A673 (cell line): ENCODE data around the gene CFAP97. TPM values are rescaled to one million over a fixed set of nuclear protein-coding genes. Genes with fewer than 3 reads are reported as not detected.

ENCODE experiments used
- BruUV-seq: library from RNA; stranded (reverse); fragments of 400-500 nt; replicated peaks from 2 replicates; lab custom pipeline; 2021; lab: Mats Ljungman, UMichigan
- CTCF ChIA-PET: fragments of 300-600 bp; sonication (Branson Sonifier 250); formaldehyde crosslinking; loops from one replicate; lab custom pipeline; 2022; ENCODE audit warnings: antibody characterized with exemption; lab: Charles Lee
- POLR2A ChIA-PET: fragments of 300-600 bp; sonication (Branson Sonifier 250); formaldehyde crosslinking; loops from one replicate; lab custom pipeline; 2022; ENCODE audit warnings: antibody characterized with exemption; ENCODE audit not compliant: low non-redundant PET; lab: Charles Lee
- DNase-seq: peaks from one replicate; pipeline ENCODE4 v3.0.0-alpha.2; 2015; ENCODE audit warnings: low spot score
- H3K27ac ChIP-seq: fragments of 200-600 bp; sonication (generic); 2 replicates; pipeline ENCODE4 v1.5.1; 2016; ENCODE audit warnings: mixed run types, low read depth, mild to moderate bottlenecking, mixed read lengths, antibody characterized with exemption, low read length; ENCODE audit not compliant: poor library complexity, severe bottlenecking
- H3K27me3 ChIP-seq: fragments of 200-600 bp; sonication (generic); replicated peaks from 2 replicates; pipeline ENCODE4 v1.6.1; 2017; ENCODE audit warnings: mixed run types, low read depth, mild to moderate bottlenecking, mixed read lengths, antibody characterized with exemption, low read length; ENCODE audit not compliant: insufficient read depth, poor library complexity
- H3K36me3 ChIP-seq: fragments of 200-600 bp; sonication (generic); 2 replicates; pipeline ENCODE4 v1.6.1; 2016; ENCODE audit warnings: mixed run types, mild to moderate bottlenecking, mixed read lengths, antibody characterized with exemption, low read length; ENCODE audit not compliant: insufficient read depth, poor library complexity, severe bottlenecking
- H3K4me1 ChIP-seq: fragments of 200-600 bp; sonication (generic); 2 replicates; pipeline ENCODE4 v1.6.1; 2017; ENCODE audit warnings: mixed run types, mild to moderate bottlenecking, mixed read lengths, antibody characterized with exemption, low read length; ENCODE audit not compliant: insufficient read depth, poor library complexity, severe bottlenecking
- H3K4me3 ChIP-seq: fragments of 200-600 bp; sonication (generic); 2 replicates; pipeline ENCODE4 v1.5.1; 2016; ENCODE audit warnings: low read depth, mixed run types, mild to moderate bottlenecking, mixed read lengths, low read length; ENCODE audit not compliant: poor library complexity, severe bottlenecking
- H3K9me3 ChIP-seq: fragments of 200-600 bp; sonication (generic); 2 replicates; pipeline ENCODE4 v1.6.1; 2016; ENCODE audit warnings: mixed run types, low read depth, mild to moderate bottlenecking, mixed read lengths, antibody characterized with exemption, low read length; ENCODE audit not compliant: poor library complexity, severe bottlenecking
- CTCF ChIP-seq: fragments of 300-800, 200-600 bp; sonication (generic); conservative IDR thresholded peaks from 2 replicates; pipeline ENCODE4 v1.5.1; 2017; ENCODE audit warnings: low read depth, mild to moderate bottlenecking, antibody characterized with exemption, low read length, moderate library complexity, mixed read lengths
- EZH2 ChIP-seq: fragments of 200-600 bp; sonication (generic); IDR thresholded peaks from 2 replicates; pipeline ENCODE4 v1.6.1; 2017; ENCODE audit warnings: borderline replicate concordance, low read depth, mild to moderate bottlenecking, mixed read lengths, antibody characterized with exemption, low read length; ENCODE audit not compliant: poor library complexity, severe bottlenecking
- intact Hi-C: fragments of 100-400 bp; cut with micrococcal nuclease; formaldehyde crosslinking; loops from one replicate; pipeline ENCODE4 v1.10.0; 2022; ENCODE audit not compliant: unreplicated experiment
- total RNA-seq: library from RNA; stranded (reverse); gene quantifications from 2 replicates; pipeline ENCODE4 v1.2.3, GENCODE V29; 2021

The CFAP97 gene
- total RNA-seq, 1 experiment from 2014 or later = 28.9 TPM

- Histone ChIP-seq H3K27me3 (no peaks in the 10 kb centered on the region), H3K36me3 (no peaks in the 10 kb centered on the region), H3K4me3 (no peak overlapping the region), H3K9me3 (no peaks in the 10 kb centered on the region), H3K4me1 (peaks cover 7% of the 10 kb centered on the region), H3K27ac (no peak overlapping the region)
- TF ChIP-seq EZH2 (no peak), CTCF (no peak)
- intact Hi-C loops = no loop called here
- POLR2A ChIA-PET = no interaction called here
- CTCF ChIA-PET = no interaction called here
- DNase-seq = no peak
- no TSS peak for BruUV-seq
These were observed 22.1 kb upstream of the CFAP97 start for GRCh38 chr4:185225940-185226339.

GRCh38 chr4:185224597-185224996 is 20.8 kb upstream of the CFAP97 start:
- ChIA-PET POLR2A (no interaction called here), CTCF (no interaction called here)
- no peaks in the 10 kb centered on the region for H3K27me3 ChIP-seq
- no TSS peak for BruUV-seq
- H3K4me3 ChIP-seq = no peak overlapping the region
- H3K36me3 ChIP-seq = no peaks in the 10 kb centered on the region
- H3K4me1 ChIP-seq = peaks cover 13% of the 10 kb centered on the region
- no peak overlapping the region for H3K27ac ChIP-seq
- intact Hi-C loops = no loop called here
- TF ChIP-seq CTCF = no peak
- TF ChIP-seq EZH2 = no peak
- H3K9me3 ChIP-seq = no peaks in the 10 kb centered on the region
- DNase-seq = no peak

- ChIA-PET POLR2A (no interaction called here), CTCF (no interaction called here)
- no peak overlapping the region for H3K4me3 ChIP-seq
- BruUV-seq = no TSS peak
- no peaks in the 10 kb centered on the region for H3K27me3 ChIP-seq
- intact Hi-C loops = no loop called here
- no peak overlapping the region for H3K27ac ChIP-seq
- DNase-seq = no peak
- H3K4me1 ChIP-seq = peaks cover 22% of the 10 kb centered on the region
- H3K36me3 ChIP-seq = no peaks in the 10 kb centered on the region
- TF ChIP-seq CTCF = no peak
- no peak for TF ChIP-seq EZH2
- no peaks in the 10 kb centered on the region for H3K9me3 ChIP-seq
These were observed 18.8 kb upstream of the CFAP97 start for GRCh38 chr4:185222598-185222997.
